ENCODE results near the gene POLR3E. TPM values are rescaled to one million over a fixed set of nuclear protein-coding genes. Genes with fewer than 3 reads are reported as not detected.

POLR3E gene
- total RNA-seq, 1 donor from 2014 or later = 69.6 TPM

GRCh38 chr16:22358000-22358399, 60.8 kb downstream of the POLR3E start:
- no peak for DNase-seq (ENCODE audit: low spot score, unreplicated experiment)
- H3K9me3 Mint-ChIP-seq (ENCODE audit: low read depth) = no peaks in the 10 kb centered on the region
- peaks cover 16% of the 10 kb centered on the region for H3K36me3 Mint-ChIP-seq (ENCODE audit: insufficient read depth)
- TF ChIP-seq CTCF (IDR thresholded peaks at IDR 0.05; ENCODE audit: unreplicated experiment) = no peak
- H3K27ac Mint-ChIP-seq = no peak overlapping the region
- H3K4me3 Mint-ChIP-seq (ENCODE audit: low read depth) = no peak overlapping the region
- peaks cover 20% of the 10 kb centered on the region for H3K4me1 Mint-ChIP-seq (ENCODE audit: low read depth)
- H3K27me3 Mint-ChIP-seq = no peaks in the 10 kb centered on the region

GRCh38 chr16:22359679-22360078, 62.5 kb downstream of the POLR3E start:
- Mint-ChIP-seq H3K27me3 (no peaks in the 10 kb centered on the region), H3K27ac (no peak overlapping the region), H3K9me3 (ENCODE audit: low read depth) (no peaks in the 10 kb centered on the region), H3K36me3 (ENCODE audit: insufficient read depth) (peaks cover 19% of the 10 kb centered on the region), H3K4me3 (ENCODE audit: low read depth) (no peak overlapping the region), H3K4me1 (ENCODE audit: low read depth) (peaks cover 12% of the 10 kb centered on the region)
- no peak for DNase-seq (ENCODE audit: low spot score, unreplicated experiment)
- TF ChIP-seq CTCF (IDR thresholded peaks at IDR 0.05; ENCODE audit: unreplicated experiment) = no peak

GRCh38 chr16:22360963-22361659, 63.9 kb downstream of the POLR3E start:
- TF ChIP-seq CTCF (IDR thresholded peaks at IDR 0.05; ENCODE audit: unreplicated experiment) = no peak
- H3K4me3 Mint-ChIP-seq (ENCODE audit: low read depth) = no peak overlapping the region
- H3K27ac Mint-ChIP-seq = no peak overlapping the region
- no peak for DNase-seq (ENCODE audit: low spot score, unreplicated experiment)
- H3K4me1 Mint-ChIP-seq (ENCODE audit: low read depth) = peaks cover 11% of the 10 kb centered on the region
- no peaks in the 10 kb centered on the region for H3K9me3 Mint-ChIP-seq (ENCODE audit: low read depth)
- no peaks in the 10 kb centered on the region for H3K27me3 Mint-ChIP-seq
- H3K36me3 Mint-ChIP-seq (ENCODE audit: insufficient read depth) = peaks cover 21% of the 10 kb centered on the region

GRCh38 chr16:22364241-22364640, 67.0 kb downstream of the POLR3E start:
- DNase-seq (ENCODE audit: low spot score, unreplicated experiment) = no peak
- no peaks in the 10 kb centered on the region for H3K27me3 Mint-ChIP-seq
- no peak overlapping the region for H3K4me3 Mint-ChIP-seq (ENCODE audit: low read depth)
- no peak for TF ChIP-seq CTCF (IDR thresholded peaks at IDR 0.05; ENCODE audit: unreplicated experiment)
- H3K9me3 Mint-ChIP-seq (ENCODE audit: low read depth) = no peaks in the 10 kb centered on the region
- H3K36me3 Mint-ChIP-seq (ENCODE audit: insufficient read depth) = peaks cover 21% of the 10 kb centered on the region
- H3K27ac Mint-ChIP-seq = no peak overlapping the region
- peaks cover 29% of the 10 kb centered on the region for H3K4me1 Mint-ChIP-seq (ENCODE audit: low read depth)

- no peak for TF ChIP-seq CTCF (IDR thresholded peaks at IDR 0.05; ENCODE audit: unreplicated experiment)
- H3K27me3 Mint-ChIP-seq = no peaks in the 10 kb centered on the region
- DNase-seq (ENCODE audit: low spot score, unreplicated experiment) = no peak
- H3K36me3 Mint-ChIP-seq (ENCODE audit: insufficient read depth) = peaks cover 20% of the 10 kb centered on the region
- H3K9me3 Mint-ChIP-seq (ENCODE audit: low read depth) = no peaks in the 10 kb centered on the region
- H3K4me3 Mint-ChIP-seq (ENCODE audit: low read depth) = no peak overlapping the region
- peak overlapping the region; percentile 67 for H3K27ac Mint-ChIP-seq
- H3K4me1 Mint-ChIP-seq (ENCODE audit: low read depth) = peaks cover 27% of the 10 kb centered on the region
Measured at GRCh38 chr16:22366371-22366770, 69.2 kb downstream of the POLR3E start.

All from progenitor cell of endocrine pancreas (in vitro differentiated cells).